Fibroblast of villous mesenchyme (primary cell): ENCODE measurements around the gene G3BP2. TPM values are rescaled to one million over a fixed set of nuclear protein-coding genes. Genes with fewer than 3 reads are reported as not detected.

Experiments
- DNase-seq: peaks from one replicate; pipeline ENCODE4 v3.0.0-alpha.2; 2010; ENCODE audit warnings: low read depth
- H3K4me3 ChIP-seq: 2 replicates; pipeline ENCODE4 v1.5.1; 2011; ENCODE audit warnings: low read depth, mild to moderate bottlenecking, low read length
- total RNA-seq: library from RNA; depleted of rRNA; stranded (reverse); fragments of >200 nt; gene quantifications from 2 replicates; pipeline ENCODE4 v1.2.3, GENCODE V29; 2012
- TF ChIP-seq, protein P1 (sequence below): IDR thresholded peaks from 2 replicates; pipeline ENCODE4 v1.5.1; 2012; ENCODE audit warnings: low read depth, mild to moderate bottlenecking, low read length; ENCODE audit not compliant: insufficient read depth

Gene G3BP2
- total RNA-seq, 1 donor = 209 TPM

DNA sequence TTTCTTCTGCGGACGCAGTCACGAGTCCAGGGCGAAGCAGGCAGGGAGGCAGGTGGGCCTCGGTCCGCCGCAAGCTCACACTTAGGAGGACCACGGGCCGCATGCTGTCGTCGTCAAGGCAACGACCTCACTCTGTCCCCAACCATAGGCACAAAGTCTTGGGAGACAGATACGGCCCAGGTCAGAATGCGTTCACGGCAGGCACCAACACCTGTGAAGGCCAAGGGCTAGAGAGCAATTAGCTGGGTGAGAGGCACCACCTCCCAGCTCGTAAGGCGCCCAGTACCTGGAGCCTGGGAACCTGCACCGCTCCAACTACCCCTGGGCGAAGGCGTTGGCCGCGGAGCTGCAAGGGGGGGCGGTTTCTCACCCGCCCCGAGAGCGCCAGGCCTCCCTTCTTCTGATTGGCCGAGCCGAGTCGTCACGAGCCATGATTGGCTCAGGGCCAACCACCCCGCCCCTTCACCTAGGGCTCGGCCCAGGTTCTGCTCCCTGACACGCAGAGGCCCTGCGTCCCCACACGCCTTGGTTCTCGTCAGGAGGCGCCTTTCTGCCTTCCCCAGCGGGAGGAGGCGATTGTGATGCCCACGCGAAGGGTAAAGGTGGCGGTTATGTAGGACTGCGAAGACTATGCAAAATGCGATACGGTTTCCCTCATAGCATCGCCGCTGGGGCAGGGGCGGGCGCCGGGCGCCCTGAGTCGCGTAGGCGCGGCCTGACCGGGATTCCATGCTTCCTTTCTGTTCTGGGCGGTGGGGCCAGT lies 42.9 kb downstream of the G3BP2 start, which contains the start of gene CDKL2:
TSS of gene CDKL2 (minus strand) at position 355 of the 763 bp plus-strand sequence. CDS start 4,540 bp downstream, outside the sequence.
- TF ChIP-seq, protein P1, sequence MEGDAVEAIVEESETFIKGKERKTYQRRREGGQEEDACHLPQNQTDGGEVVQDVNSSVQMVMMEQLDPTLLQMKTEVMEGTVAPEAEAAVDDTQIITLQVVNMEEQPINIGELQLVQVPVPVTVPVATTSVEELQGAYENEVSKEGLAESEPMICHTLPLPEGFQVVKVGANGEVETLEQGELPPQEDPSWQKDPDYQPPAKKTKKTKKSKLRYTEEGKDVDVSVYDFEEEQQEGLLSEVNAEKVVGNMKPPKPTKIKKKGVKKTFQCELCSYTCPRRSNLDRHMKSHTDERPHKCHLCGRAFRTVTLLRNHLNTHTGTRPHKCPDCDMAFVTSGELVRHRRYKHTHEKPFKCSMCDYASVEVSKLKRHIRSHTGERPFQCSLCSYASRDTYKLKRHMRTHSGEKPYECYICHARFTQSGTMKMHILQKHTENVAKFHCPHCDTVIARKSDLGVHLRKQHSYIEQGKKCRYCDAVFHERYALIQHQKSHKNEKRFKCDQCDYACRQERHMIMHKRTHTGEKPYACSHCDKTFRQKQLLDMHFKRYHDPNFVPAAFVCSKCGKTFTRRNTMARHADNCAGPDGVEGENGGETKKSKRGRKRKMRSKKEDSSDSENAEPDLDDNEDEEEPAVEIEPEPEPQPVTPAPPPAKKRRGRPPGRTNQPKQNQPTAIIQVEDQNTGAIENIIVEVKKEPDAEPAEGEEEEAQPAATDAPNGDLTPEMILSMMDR = no peak
- DNase-seq = peak; percentile 42
- H3K4me3 ChIP-seq = peak within 1 kb of the TSS; percentile 73

DNA sequence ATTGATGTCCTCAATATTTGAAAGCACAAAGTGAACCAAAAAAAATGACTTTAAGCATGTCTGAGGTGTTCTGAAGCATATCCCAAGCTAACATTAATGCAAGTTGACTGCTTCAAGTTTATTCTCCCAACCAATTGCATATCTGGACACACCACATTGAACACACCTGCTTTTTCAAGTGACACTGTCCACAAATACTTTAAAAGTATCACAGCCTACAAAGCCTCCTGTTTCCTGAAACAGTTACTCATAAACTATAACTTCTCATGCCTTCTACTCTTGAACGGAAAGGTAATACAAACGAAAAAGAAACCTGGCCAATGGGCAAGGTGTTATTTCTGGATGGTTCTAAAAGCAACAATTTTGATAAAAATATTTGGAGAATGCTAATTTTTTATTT lies 44.0 kb downstream of the G3BP2 start:
- TF ChIP-seq, protein P1 = no peak
- H3K4me3 ChIP-seq = no peak overlapping the region
- no peak for DNase-seq

DNA sequence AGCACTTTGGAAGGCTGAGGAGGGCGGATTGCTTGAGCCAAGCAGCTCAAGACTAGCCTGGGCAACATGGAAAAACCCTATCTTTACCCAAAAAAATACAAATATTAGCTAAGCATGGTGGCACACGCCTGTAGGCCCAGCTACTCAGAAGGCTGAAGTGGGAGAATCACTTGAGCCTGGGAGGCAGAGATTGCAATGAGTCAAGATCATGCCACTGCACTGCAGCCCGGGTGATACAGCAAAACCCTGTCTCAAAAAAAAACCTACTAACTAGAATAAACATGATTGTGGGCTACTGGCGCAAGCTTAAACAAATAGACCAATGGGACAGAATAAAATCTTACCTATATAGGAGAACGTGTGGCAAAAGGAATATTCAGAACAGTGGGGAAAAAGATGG lies 50.2 kb downstream of the G3BP2 start:
- TF ChIP-seq, protein P1 = no peak
- DNase-seq = no peak
- H3K4me3 ChIP-seq = no peak overlapping the region

DNA sequence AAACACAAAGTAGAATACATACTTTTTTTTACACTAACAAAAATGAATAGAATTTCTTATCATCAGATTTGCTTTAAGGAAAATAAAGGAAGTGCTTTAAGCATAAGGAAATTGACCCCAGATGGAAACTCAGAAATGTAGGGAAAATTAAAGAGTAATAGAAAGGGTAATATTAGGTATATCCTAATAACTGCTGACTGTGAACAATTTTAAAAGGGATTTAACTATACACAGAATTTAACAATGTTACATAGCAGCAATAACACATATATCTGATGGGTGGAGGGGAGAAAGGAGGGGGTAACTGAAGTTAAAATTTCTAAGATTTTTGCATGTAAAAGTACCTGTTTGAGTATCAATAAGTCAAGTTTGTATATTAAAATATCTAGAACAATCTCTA lies 51.5 kb downstream of the G3BP2 start:
- no peak overlapping the region for H3K4me3 ChIP-seq
- DNase-seq = no peak
- TF ChIP-seq, protein P1 = no peak

DNA sequence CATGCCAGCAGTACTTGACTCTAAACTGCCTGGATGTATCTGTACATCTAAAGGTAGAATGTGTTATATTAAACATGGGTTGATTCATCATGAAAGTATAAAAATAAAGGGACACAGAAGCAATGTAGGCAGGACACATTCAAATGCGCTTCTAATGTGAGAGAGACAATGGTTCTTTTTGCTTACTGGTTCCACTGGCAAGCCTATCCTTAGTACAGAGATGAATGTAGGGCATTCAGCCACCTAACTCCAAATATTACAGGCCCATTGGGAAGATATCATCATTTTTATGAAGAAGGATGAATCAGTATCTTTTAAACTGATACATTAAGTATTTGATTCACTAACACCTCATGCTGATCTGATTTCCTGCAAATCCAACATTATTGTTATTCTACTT lies 60.9 kb downstream of the G3BP2 start:
- TF ChIP-seq, protein P1 = no peak
- no peak for DNase-seq
- H3K4me3 ChIP-seq = no peak overlapping the region

DNA sequence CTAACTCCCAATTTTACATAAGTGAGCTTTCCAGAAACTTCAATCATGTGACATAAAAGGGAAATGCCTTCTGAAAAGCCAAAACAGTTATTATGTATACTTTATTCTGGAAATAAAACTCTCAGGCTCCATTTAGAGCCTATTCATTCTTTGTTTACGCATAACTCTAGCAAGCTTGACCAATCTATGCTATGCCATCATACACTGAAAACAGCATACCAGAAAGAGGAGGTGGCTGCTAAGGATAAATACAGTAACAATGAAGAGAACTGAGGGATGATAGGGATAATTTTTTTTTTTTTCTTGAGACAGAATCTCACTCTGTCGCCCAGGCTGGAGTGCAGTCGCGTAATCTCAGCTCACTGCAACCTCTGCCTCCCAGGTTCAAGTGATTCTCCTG lies 67.3 kb downstream of the G3BP2 start:
- TF ChIP-seq, protein P1 = no peak
- no peak overlapping the region for H3K4me3 ChIP-seq
- DNase-seq = no peak
